Measurements from ENCODE around the gene RAB31. TPM values are rescaled to one million over a fixed set of nuclear protein-coding genes. Genes with fewer than 3 reads are reported as not detected.

Gene RAB31
- total and polyA plus RNA-seq, 2 of the 13 experiments (the other 11 are each of a cell fraction or from before 2014, with no cell fraction given), result 1.1 to 1.7 TPM

- no peak for TF ChIP-seq ZNF275 (CRISPR knock-in tag; IDR thresholded peaks at IDR 0.05; ENCODE audit: borderline replicate concordance)
- no peak for TF ChIP-seq CREB3 (CRISPR knock-in tag; IDR thresholded peaks at IDR 0.05)
- TF ChIP-seq MED1 (CRISPR knock-in tag; IDR thresholded peaks at IDR 0.05), result no peak
- no peak for TF ChIP-seq ATF7-NPFF (CRISPR knock-in tag; IDR thresholded peaks at IDR 0.05; ENCODE audit: low read depth)
- TF ChIP-seq ONECUT2 (CRISPR knock-in tag; IDR thresholded peaks at IDR 0.05), result no peak
- no peak for TF ChIP-seq THAP8 (CRISPR knock-in tag; IDR thresholded peaks at IDR 0.05; ENCODE audit: borderline replicate concordance)
- TF ChIP-seq ISX (CRISPR knock-in tag; conservative IDR thresholded peaks at IDR 0.05), result no peak
- TF ChIP-seq ATRX (CRISPR knock-in tag; IDR thresholded peaks at IDR 0.05; ENCODE audit: borderline replicate concordance), result no peak
- no peak for TF ChIP-seq ATM (IDR thresholded peaks at IDR 0.05; ENCODE audit: borderline replicate concordance)
Measured at GRCh38 chr18:9887992-9888391, 179.9 kb downstream of the RAB31 start (continued).

- Histone ChIP-seq H3K9me3 (ENCODE audit: low read length) (no peaks in the 10 kb centered on the region), H2AFZ (ENCODE audit: low read length) (no peak overlapping the region), H3K4me1 (ENCODE audit: insufficient read depth, low read length) (peaks cover 17% of the 10 kb centered on the region), H3K36me3 (replicated peaks in 1 of 2; ENCODE audit: control insufficient read depth in 1 of 2, insufficient read depth in 2 of 2, low read length in 2 of 2) (no peaks in the 10 kb centered on the region), H4K20me1 (ENCODE audit: insufficient read depth, low read length) (no peaks in the 10 kb centered on the region), H3K27me3 (ENCODE audit: control insufficient read depth in 1 of 2, insufficient read depth in 2 of 2, low read length in 2 of 2) (no peaks in the 10 kb centered on the region), H3K27ac (ENCODE audit: extremely low read length, insufficient read depth, low read length) (no peak overlapping the region), H3K4me3 (replicated peaks in 1 of 3; ENCODE audit: insufficient read depth in 1 of 3, low read depth in 2 of 3, low read length in 3 of 3) (no peak overlapping the region), H3K4me2 (ENCODE audit: low read depth, low read length) (no peak overlapping the region), H3K9ac (ENCODE audit: insufficient read depth, low read depth, low read length) (no peak overlapping the region), H3K79me2 (ENCODE audit: insufficient read depth, low read length) (no peaks in the 10 kb centered on the region)
- no peak for DNase-seq (ENCODE audit: low spot score)
- WGBS (ENCODE audit: low lambda C conversion rate), result 78% methylated on average over 5 of the region's 5 CpGs
- ChIA-PET POLR2A (no interaction called here), CTCF (ENCODE audit: low intra/inter-chr PET ratio, low total read pairs) (no interaction called here)
- TF ChIP-seq ZNF678 (CRISPR knock-in tag; IDR thresholded peaks at IDR 0.05) (no peak), TBX3 (IDR thresholded peaks at IDR 0.05; ENCODE audit: borderline replicate concordance) (no peak)
- no peak for ATAC-seq
- FAIRE-seq, result no peak
- intact Hi-C loops (cut with micrococcal nuclease; ENCODE audit: unreplicated experiment), result no loop called here
- BruUV-seq (replicated peaks), result no TSS peak
- in situ Hi-C loops (cut with HindIII; ENCODE audit: extremely low pct_ligation_motif_present, low pct_unique_long_range_greater_than_20kb), result no loop called here
Measured at GRCh38 chr18:9890196-9890595, 182.1 kb downstream of the RAB31 start.
